ENCODE results near the gene RBFOX1. TPM values are rescaled to one million over a fixed set of nuclear protein-coding genes. Genes with fewer than 3 reads are reported as not detected.

The RBFOX1 gene
- total and polyA plus RNA-seq, 2 donors (not counting 1 experiment from before 2014, with no cell fraction given) = not detected

DNA sequence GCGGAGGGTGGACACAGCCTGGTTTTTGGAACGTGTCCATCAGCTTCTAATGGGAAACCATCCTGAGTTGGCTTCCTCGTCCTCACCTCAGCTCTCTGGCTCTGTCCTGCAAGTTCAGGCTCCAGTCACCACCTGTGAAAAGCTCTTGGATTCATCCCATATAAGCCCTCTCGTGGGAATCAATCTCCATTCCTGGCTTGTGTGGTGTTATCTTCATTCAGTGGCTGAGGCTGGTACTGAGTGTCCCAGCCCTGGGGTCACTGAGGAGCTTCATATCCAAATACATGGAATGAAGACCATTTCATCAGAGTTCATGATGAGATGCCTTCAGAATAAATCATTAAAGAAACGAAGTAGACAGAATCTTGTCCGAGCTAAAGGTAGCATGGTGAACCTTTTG, 189.2 kb downstream of the RBFOX1 start:
- no peak overlapping the region for H3K4me3 ChIP-seq (ENCODE audit: control extremely low read depth in 1 of 5, extremely low read depth in 1 of 5, insufficient read depth in 1 of 5, low read depth in 2 of 5, low read length in 4 of 5)
- H3K27ac ChIP-seq (ENCODE audit: low read length in 2 of 2) = no peak overlapping the region
- no peaks in the 10 kb centered on the region for H3K79me2 ChIP-seq (ENCODE audit: control insufficient read depth, insufficient read depth, low read length)
- peaks cover 2% of the 10 kb centered on the region for H3K9me3 Mint-ChIP-seq (ENCODE audit: insufficient read depth)
- ATAC-seq (ENCODE audit: low read depth) (no peak), DNase-seq (no peak)
- WGBS (ENCODE audit: insufficient coverage) = 81% methylated on average over 5 of the region's 6 CpGs
- H3K27ac Mint-ChIP-seq = no peak overlapping the region
- H3K27me3 ChIP-seq (replicated peaks in 1 of 4; ENCODE audit: control extremely low read depth in 1 of 4, control insufficient read depth in 3 of 4, insufficient read depth in 4 of 4, low read length in 3 of 4) = no peaks in the 10 kb centered on the region
- H4K20me1 ChIP-seq (ENCODE audit: control insufficient read depth, insufficient read depth, low read length, poor library complexity, severe bottlenecking) = no peaks in the 10 kb centered on the region
- no peaks in the 10 kb centered on the region for H3K36me3 ChIP-seq (replicated peaks in 1 of 2; ENCODE audit: control extremely low read depth in 1 of 2, control insufficient read depth in 1 of 2, extremely low read depth in 1 of 2, insufficient read depth in 2 of 2, low read length in 1 of 2)
- H3K9ac ChIP-seq (ENCODE audit: low read length) = no peak overlapping the region
- ChIA-PET CTCF (no interaction called here), POLR2A (no interaction called here)
- no peak overlapping the region for H2AFZ ChIP-seq (ENCODE audit: insufficient read depth, low read depth, low read length, poor library complexity, severe bottlenecking)
- no peaks in the 10 kb centered on the region for H3K4me1 ChIP-seq (ENCODE audit: control insufficient read depth in 2 of 2, insufficient read depth in 2 of 2, low read length in 2 of 2)
- H3K4me2 ChIP-seq (replicated peaks; ENCODE audit: low read depth, low read length, poor library complexity, severe bottlenecking) = no peak overlapping the region
- no peak for TF ChIP-seq EZH2 (IDR thresholded peaks at IDR 0.05; ENCODE audit: borderline replicate concordance, insufficient read depth, low read depth, low read length, poor library complexity, severe bottlenecking)
- TF ChIP-seq, protein P1, sequence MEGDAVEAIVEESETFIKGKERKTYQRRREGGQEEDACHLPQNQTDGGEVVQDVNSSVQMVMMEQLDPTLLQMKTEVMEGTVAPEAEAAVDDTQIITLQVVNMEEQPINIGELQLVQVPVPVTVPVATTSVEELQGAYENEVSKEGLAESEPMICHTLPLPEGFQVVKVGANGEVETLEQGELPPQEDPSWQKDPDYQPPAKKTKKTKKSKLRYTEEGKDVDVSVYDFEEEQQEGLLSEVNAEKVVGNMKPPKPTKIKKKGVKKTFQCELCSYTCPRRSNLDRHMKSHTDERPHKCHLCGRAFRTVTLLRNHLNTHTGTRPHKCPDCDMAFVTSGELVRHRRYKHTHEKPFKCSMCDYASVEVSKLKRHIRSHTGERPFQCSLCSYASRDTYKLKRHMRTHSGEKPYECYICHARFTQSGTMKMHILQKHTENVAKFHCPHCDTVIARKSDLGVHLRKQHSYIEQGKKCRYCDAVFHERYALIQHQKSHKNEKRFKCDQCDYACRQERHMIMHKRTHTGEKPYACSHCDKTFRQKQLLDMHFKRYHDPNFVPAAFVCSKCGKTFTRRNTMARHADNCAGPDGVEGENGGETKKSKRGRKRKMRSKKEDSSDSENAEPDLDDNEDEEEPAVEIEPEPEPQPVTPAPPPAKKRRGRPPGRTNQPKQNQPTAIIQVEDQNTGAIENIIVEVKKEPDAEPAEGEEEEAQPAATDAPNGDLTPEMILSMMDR (IDR thresholded peaks at IDR 0.05) = no peak
- no peaks in the 10 kb centered on the region for H3K27me3 Mint-ChIP-seq
- H3K4me3 Mint-ChIP-seq = no peak overlapping the region
- H3K4me1 Mint-ChIP-seq = no peaks in the 10 kb centered on the region
- peaks cover 0 to 6% (median 0%) of the 10 kb centered on the region in 3 donors for H3K9me3 ChIP-seq (ENCODE audit: control extremely low read depth in 1 of 3, control insufficient read depth in 2 of 3, insufficient read depth in 1 of 3, low read length in 2 of 3)
- intact Hi-C loops (cut with micrococcal nuclease) = no loop called here

DNA sequence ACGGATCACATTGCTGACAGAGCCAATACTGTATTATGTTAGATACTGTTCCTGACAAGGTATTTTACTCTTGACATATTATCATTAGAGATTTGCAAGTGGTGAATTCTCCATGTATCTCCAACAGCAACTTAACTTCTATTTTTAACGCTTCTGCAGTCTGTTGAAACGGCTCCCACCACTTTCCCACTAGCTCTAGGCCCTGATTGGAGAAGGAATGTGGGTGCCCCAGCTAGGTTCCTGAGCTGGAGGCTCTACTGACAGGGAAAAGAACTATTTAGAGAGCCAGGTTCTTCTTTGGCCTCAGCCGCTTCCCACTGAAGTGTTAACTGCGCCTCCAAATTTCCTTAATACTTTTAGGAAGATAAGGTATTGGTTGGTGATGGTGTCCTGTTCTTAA, 191.8 kb downstream of the RBFOX1 start:
- intact Hi-C loops (cut with micrococcal nuclease) = no loop called here
- Mint-ChIP-seq H3K4me1 (no peaks in the 10 kb centered on the region), H3K27me3 (no peaks in the 10 kb centered on the region), H3K27ac (no peak overlapping the region), H3K4me3 (no peak overlapping the region), H3K9me3 (ENCODE audit: insufficient read depth) (peaks cover 2% of the 10 kb centered on the region)
- TF ChIP-seq, protein P1 (IDR thresholded peaks at IDR 0.05) = no peak
- no peak for TF ChIP-seq EZH2 (IDR thresholded peaks at IDR 0.05; ENCODE audit: borderline replicate concordance, insufficient read depth, low read depth, low read length, poor library complexity, severe bottlenecking)
- Histone ChIP-seq H3K4me1 (ENCODE audit: control insufficient read depth in 2 of 2, insufficient read depth in 2 of 2, low read length in 2 of 2) (no peaks in the 10 kb centered on the region), H3K4me2 (replicated peaks; ENCODE audit: low read depth, low read length, poor library complexity, severe bottlenecking) (no peak overlapping the region), H3K9me3 (ENCODE audit: control extremely low read depth in 1 of 3, control insufficient read depth in 2 of 3, insufficient read depth in 1 of 3, low read length in 2 of 3) (no peaks in the 10 kb centered on the region), H3K9ac (ENCODE audit: low read length) (no peak overlapping the region), H2AFZ (ENCODE audit: insufficient read depth, low read depth, low read length, poor library complexity, severe bottlenecking) (no peak overlapping the region), H4K20me1 (ENCODE audit: control insufficient read depth, insufficient read depth, low read length, poor library complexity, severe bottlenecking) (no peaks in the 10 kb centered on the region), H3K27me3 (replicated peaks in 1 of 4; ENCODE audit: control extremely low read depth in 1 of 4, control insufficient read depth in 3 of 4, insufficient read depth in 4 of 4, low read length in 3 of 4) (no peaks in the 10 kb centered on the region), H3K4me3 (ENCODE audit: control extremely low read depth in 1 of 5, extremely low read depth in 1 of 5, insufficient read depth in 1 of 5, low read depth in 2 of 5, low read length in 4 of 5) (no peak overlapping the region), H3K36me3 (replicated peaks in 1 of 2; ENCODE audit: control extremely low read depth in 1 of 2, control insufficient read depth in 1 of 2, extremely low read depth in 1 of 2, insufficient read depth in 2 of 2, low read length in 1 of 2) (no peaks in the 10 kb centered on the region), H3K27ac (ENCODE audit: low read length in 2 of 2) (no peak overlapping the region), H3K79me2 (ENCODE audit: control insufficient read depth, insufficient read depth, low read length) (no peaks in the 10 kb centered on the region)
- WGBS (ENCODE audit: insufficient coverage) = no CpG with 5 or more reads among the region's 5 CpGs
- CTCF ChIA-PET = no interaction called here
- ATAC-seq (ENCODE audit: low read depth) (no peak), DNase-seq (no peak)
- POLR2A ChIA-PET = no interaction called here
